ENCODE measurements around the gene DHPS.

- TF ChIP-seq CTCF (IDR thresholded peaks at IDR 0.05 in 8 of 11, conservative IDR thresholded peaks at IDR 0.05 in 3 of 11) = no peak
- no peak for TF ChIP-seq POLR2A (IDR thresholded peaks at IDR 0.05)
Observed at GRCh38 chr19:12656899-12657571, 24.6 kb downstream of the DHPS start.
